Memory B cell (primary cell): ENCODE data around the gene SH3D19.
"Not testable (repeated sequence)": the region's sequence is repeated elsewhere in the genome, so short reads cannot be mapped to it uniquely, and the experiment has no call there.

Source experiments
- ATAC-seq: fragments of 150-1000 bp; cut with Tn5 transposase; 2 replicates; pipeline ENCODE4 v1.10.0; 2021; ENCODE audit warnings: low read depth, mild to moderate bottlenecking, moderate library complexity
- DNase-seq, 2 donors: peaks; one replicate each; pipeline ENCODE4 v3.0.0; 2022; ENCODE audit warnings: low spot score in 2 of 2
- H3K27ac Mint-ChIP-seq: one replicate; pipeline ENCODE4 v1.8.0; 2022; ENCODE audit warnings: mild to moderate bottlenecking, moderate library complexity, mixed read lengths
- H3K27me3 Mint-ChIP-seq: one replicate; pipeline ENCODE4 v1.8.0; 2022; ENCODE audit warnings: mixed read lengths
- H3K36me3 Mint-ChIP-seq: one replicate; pipeline ENCODE4 v1.8.0; 2022; ENCODE audit warnings: mild to moderate bottlenecking, mixed read lengths
- H3K4me1 Mint-ChIP-seq: one replicate; pipeline ENCODE4 v1.8.0; 2022; ENCODE audit warnings: mixed read lengths
- H3K4me3 Mint-ChIP-seq: one replicate; pipeline ENCODE4 v1.8.0; 2022; ENCODE audit warnings: mild to moderate bottlenecking, moderate library complexity, mixed read lengths
- H3K9me3 Mint-ChIP-seq: one replicate; pipeline ENCODE4 v1.8.0; 2022; ENCODE audit warnings: mixed read lengths

The SH3D19 gene

GRCh38 chr4:151268905-151269304 is 56.5 kb downstream of the SH3D19 start:
- H3K27ac Mint-ChIP-seq, H3K9me3 Mint-ChIP-seq, H3K4me3 Mint-ChIP-seq, ATAC-seq, H3K4me1 Mint-ChIP-seq, H3K27me3 Mint-ChIP-seq, H3K36me3 Mint-ChIP-seq, DNase-seq: not testable (repeated sequence)

DNA sequence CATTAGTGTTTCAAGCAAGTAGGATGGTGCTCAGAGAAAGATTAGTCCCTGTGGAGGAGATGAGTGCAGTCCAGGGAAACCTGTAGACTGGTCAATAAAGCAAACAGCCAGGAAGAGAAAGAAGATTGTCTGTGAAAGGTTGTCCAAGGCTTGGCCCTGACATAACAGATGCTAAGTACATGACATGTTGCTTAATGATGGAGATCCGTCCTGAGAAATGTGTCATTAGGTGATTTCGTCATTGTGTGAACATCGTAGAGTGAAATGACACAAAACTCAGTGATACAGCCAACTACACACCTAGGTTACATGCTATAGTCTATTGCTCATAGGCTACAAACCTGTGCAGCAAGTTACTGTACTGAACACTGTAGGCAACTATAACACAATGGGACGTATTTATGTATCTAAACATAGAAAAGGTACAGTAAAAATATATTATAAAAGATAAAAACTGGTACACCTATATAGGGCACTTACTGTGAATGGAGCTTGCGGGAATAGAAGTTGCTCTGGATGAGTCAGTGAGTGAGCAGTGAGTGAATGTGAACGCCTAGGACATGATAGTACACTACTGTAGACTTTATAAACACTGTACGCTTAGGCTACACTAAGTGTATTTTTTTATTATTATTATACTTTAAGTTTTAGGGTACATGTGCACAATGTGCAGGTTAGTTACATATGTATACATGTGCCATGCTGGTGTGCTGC is 57.4 kb downstream of the SH3D19 start:
- Mint-ChIP-seq H3K27ac (no peak overlapping the region), H3K4me1 (no peaks in the 10 kb centered on the region), H3K27me3 (peaks cover 2% of the 10 kb centered on the region), H3K4me3 (no peak overlapping the region), H3K9me3 (no peaks in the 10 kb centered on the region), H3K36me3 (no peaks in the 10 kb centered on the region)
- no peak for DNase-seq
- no peak for ATAC-seq

DNA sequence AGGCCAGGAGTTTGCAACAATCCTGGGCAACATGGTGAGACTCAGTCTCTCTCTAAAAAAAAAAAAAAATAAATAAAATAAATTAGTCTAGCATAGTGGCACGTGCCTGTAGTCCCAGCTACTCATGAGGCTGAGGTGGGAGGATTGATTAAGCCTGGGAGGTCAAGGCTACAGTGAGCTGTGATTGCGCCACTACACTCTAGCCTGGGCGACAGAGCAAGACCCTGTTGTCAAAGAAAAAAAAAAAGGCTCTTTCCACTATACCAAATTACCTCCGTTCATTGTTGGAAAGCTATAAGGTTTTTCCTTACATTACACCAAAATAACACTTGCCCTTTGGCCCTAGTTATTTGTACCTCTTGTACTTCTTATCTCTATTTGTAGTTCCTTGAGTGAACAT is 58.3 kb downstream of the SH3D19 start:
- Mint-ChIP-seq H3K27me3 (peaks cover 3% of the 10 kb centered on the region), H3K36me3 (no peaks in the 10 kb centered on the region), H3K4me1 (no peaks in the 10 kb centered on the region), H3K27ac (no peak overlapping the region), H3K4me3 (no peak overlapping the region), H3K9me3 (no peaks in the 10 kb centered on the region)
- DNase-seq (no peak), ATAC-seq (no peak)

- no peak overlapping the region for H3K27ac Mint-ChIP-seq
- ATAC-seq, result no peak
- no peak for DNase-seq
- H3K4me3 Mint-ChIP-seq, result no peak overlapping the region
- H3K27me3 Mint-ChIP-seq, result peaks cover 5% of the 10 kb centered on the region
- H3K4me1 Mint-ChIP-seq, result no peaks in the 10 kb centered on the region
- H3K9me3 Mint-ChIP-seq, result no peaks in the 10 kb centered on the region
- no peaks in the 10 kb centered on the region for H3K36me3 Mint-ChIP-seq
Observed at GRCh38 chr4:151266497-151266896, 58.9 kb downstream of the SH3D19 start.

DNA sequence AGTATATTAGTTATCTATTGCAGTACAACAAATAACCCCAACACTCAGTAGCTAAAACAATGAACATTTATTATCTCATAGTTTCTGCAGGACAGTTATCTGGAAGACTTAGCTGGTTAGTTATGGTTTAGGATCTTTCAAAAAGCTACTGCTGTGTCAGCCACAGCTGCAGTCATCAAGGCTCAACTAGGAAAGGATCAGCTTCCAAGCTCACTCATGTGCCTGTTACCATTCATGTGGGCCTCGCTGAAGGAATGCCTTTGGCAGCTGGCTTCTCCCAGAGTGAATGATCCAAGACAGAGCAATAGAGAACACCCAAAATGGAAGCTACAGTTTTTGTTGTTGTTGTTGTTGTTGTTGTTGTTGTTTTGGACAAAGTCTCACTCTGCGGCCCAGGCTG is 62.0 kb downstream of the SH3D19 start:
- Mint-ChIP-seq H3K4me1 (no peaks in the 10 kb centered on the region), H3K9me3 (no peaks in the 10 kb centered on the region), H3K4me3 (no peak overlapping the region), H3K27me3 (peaks cover 14% of the 10 kb centered on the region), H3K36me3 (no peaks in the 10 kb centered on the region), H3K27ac (no peak overlapping the region)
- ATAC-seq (no peak), DNase-seq (no peak)

DNA sequence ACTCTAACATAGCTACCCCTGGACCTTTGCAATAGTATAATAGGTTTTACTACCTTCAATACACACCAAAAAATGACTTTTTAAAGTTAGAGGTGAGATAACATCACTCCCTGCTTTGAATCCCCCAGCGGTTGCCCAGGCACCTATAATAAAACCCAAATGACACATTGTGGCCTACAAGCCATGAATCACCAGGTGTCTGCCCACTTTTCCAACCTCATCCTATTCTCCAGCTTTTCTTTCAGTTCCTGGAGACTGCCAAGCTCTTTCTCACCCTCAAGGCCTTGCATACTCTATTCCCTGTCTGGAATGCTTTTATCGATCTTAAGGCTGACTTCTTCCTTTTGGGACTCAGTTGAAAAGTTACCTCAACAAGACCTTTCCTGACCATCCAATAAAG is 64.9 kb downstream of the SH3D19 start:
- Mint-ChIP-seq H3K27me3 (peaks cover 14% of the 10 kb centered on the region), H3K27ac (no peak overlapping the region), H3K9me3 (no peaks in the 10 kb centered on the region), H3K4me1 (no peaks in the 10 kb centered on the region), H3K4me3 (no peak overlapping the region), H3K36me3 (no peaks in the 10 kb centered on the region)
- ATAC-seq (no peak), DNase-seq (no peak)

- Mint-ChIP-seq H3K27ac (no peak overlapping the region), H3K4me1 (no peaks in the 10 kb centered on the region), H3K9me3 (no peaks in the 10 kb centered on the region), H3K4me3 (no peak overlapping the region), H3K27me3 (peaks cover 12% of the 10 kb centered on the region), H3K36me3 (no peaks in the 10 kb centered on the region)
- DNase-seq, result no peak
- ATAC-seq, result no peak
Observed at GRCh38 chr4:151259752-151260151, 65.7 kb downstream of the SH3D19 start.

GRCh38 chr4:151257704-151258103 is 67.7 kb downstream of the SH3D19 start:
- Mint-ChIP-seq H3K36me3 (no peaks in the 10 kb centered on the region), H3K27ac (no peak overlapping the region), H3K4me3 (no peak overlapping the region), H3K27me3 (peaks cover 12% of the 10 kb centered on the region), H3K4me1 (no peaks in the 10 kb centered on the region), H3K9me3 (no peaks in the 10 kb centered on the region)
- no peak for ATAC-seq
- no peak for DNase-seq

- DNase-seq (no peak), ATAC-seq (no peak)
- Mint-ChIP-seq H3K27me3 (peaks cover 8% of the 10 kb centered on the region), H3K9me3 (no peaks in the 10 kb centered on the region), H3K4me1 (no peaks in the 10 kb centered on the region), H3K4me3 (no peak overlapping the region), H3K27ac (no peak overlapping the region), H3K36me3 (no peaks in the 10 kb centered on the region)
Observed at GRCh38 chr4:151256134-151256533, 69.3 kb downstream of the SH3D19 start.

- H3K27ac Mint-ChIP-seq, result not testable (repeated sequence)
Observed at GRCh38 chr4:151255680-151256079, 69.7 kb downstream of the SH3D19 start.

GRCh38 chr4:151255226-151255625 is 70.2 kb downstream of the SH3D19 start:
- H3K4me3 Mint-ChIP-seq, DNase-seq, ATAC-seq, H3K9me3 Mint-ChIP-seq, H3K4me1 Mint-ChIP-seq, H3K27me3 Mint-ChIP-seq, H3K27ac Mint-ChIP-seq, H3K36me3 Mint-ChIP-seq: not testable (repeated sequence)

More at GRCh38 chr4:151255680-151256079, 69.7 kb downstream of the SH3D19 start:
- not testable (repeated sequence) for H3K36me3 Mint-ChIP-seq, ATAC-seq, H3K4me3 Mint-ChIP-seq, H3K27me3 Mint-ChIP-seq, H3K9me3 Mint-ChIP-seq, H3K4me1 Mint-ChIP-seq, DNase-seq

GRCh38 chr4:151251603-151252304 is 73.7 kb downstream of the SH3D19 start:
- Mint-ChIP-seq H3K36me3 (no peaks in the 10 kb centered on the region), H3K4me1 (no peaks in the 10 kb centered on the region)

GRCh38 chr4:151250706-151251105 is 74.7 kb downstream of the SH3D19 start:
- DNase-seq (no peak), ATAC-seq (no peak)
- Mint-ChIP-seq H3K9me3 (no peaks in the 10 kb centered on the region), H3K27ac (no peak overlapping the region), H3K4me3 (no peak overlapping the region), H3K27me3 (peaks cover 2% of the 10 kb centered on the region), H3K36me3 (no peaks in the 10 kb centered on the region), H3K4me1 (no peaks in the 10 kb centered on the region)

More at GRCh38 chr4:151251603-151252304, 73.7 kb downstream of the SH3D19 start:
- Mint-ChIP-seq H3K9me3 (no peaks in the 10 kb centered on the region), H3K27ac (no peak overlapping the region), H3K4me3 (no peak overlapping the region), H3K27me3 (peaks cover 2% of the 10 kb centered on the region)
- ATAC-seq, result no peak
- DNase-seq, result no peak

- H3K4me3 Mint-ChIP-seq, result no peak overlapping the region
- DNase-seq (no peak), ATAC-seq (no peak)
- peaks cover 2% of the 10 kb centered on the region for H3K27me3 Mint-ChIP-seq
- H3K36me3 Mint-ChIP-seq, result no peaks in the 10 kb centered on the region
- H3K4me1 Mint-ChIP-seq, result no peaks in the 10 kb centered on the region
- H3K9me3 Mint-ChIP-seq, result no peaks in the 10 kb centered on the region
- H3K27ac Mint-ChIP-seq, result no peak overlapping the region
Observed at GRCh38 chr4:151248519-151248918, 76.9 kb downstream of the SH3D19 start.

- no peak overlapping the region for H3K27ac Mint-ChIP-seq
- H3K27me3 Mint-ChIP-seq, result peaks cover 2% of the 10 kb centered on the region
- ATAC-seq, result no peak
- no peaks in the 10 kb centered on the region for H3K9me3 Mint-ChIP-seq
- DNase-seq, result no peak
- H3K4me3 Mint-ChIP-seq, result no peak overlapping the region
- H3K36me3 Mint-ChIP-seq, result no peaks in the 10 kb centered on the region
- H3K4me1 Mint-ChIP-seq, result no peaks in the 10 kb centered on the region
Observed at GRCh38 chr4:151247395-151247794, 78.0 kb downstream of the SH3D19 start.
